H1 (cell line): Measurements from ENCODE around the gene FXR2. TPM values are rescaled to one million over a fixed set of nuclear protein-coding genes. Genes with fewer than 3 reads are reported as not detected.
A peak's percentile ranks its signal among the peaks of the same experiment; 100 is the strongest.

Experiments
- CTCF ChIA-PET: fragments of 300-600 bp; sonication (Branson Sonifier 250); formaldehyde crosslinking; loops from one replicate; lab custom pipeline; 2021; ENCODE audit not compliant: partially characterized antibody; lab: Charles Lee
- POLR2A ChIA-PET: fragments of 300-600 bp; sonication (Branson Sonifier 250); formaldehyde crosslinking; loops from one replicate; lab custom pipeline; 2021; ENCODE audit warnings: inconsistent platforms; ENCODE audit not compliant: partially characterized antibody; lab: Charles Lee
- DNase-seq, 2 experiments: peaks; one replicate each; pipeline versions ENCODE4 v3.0.0 to v3.0.0-alpha.2; 2010 to 2022; ENCODE audit warnings: low spot score in 2 of 2, low read depth in 1 of 2, mixed read lengths in 1 of 2
- FAIRE-seq: peaks from 2 replicates; lab custom pipeline; 2011; peaks lifted over from hg19 to GRCh38; lab: Jason Lieb, UNC
- H2AFZ ChIP-seq: 2 replicates; pipeline ENCODE4 v1.8.1; 2012; ENCODE audit warnings: low read length, inconsistent platforms
- H2AK5ac ChIP-seq: 2 replicates; pipeline ENCODE4 v1.6.1; 2013; ENCODE audit warnings: low read depth, low read length
- H2BK120ac ChIP-seq: replicated peaks from 2 replicates; pipeline ENCODE3; 2013; ENCODE audit warnings: low read depth, low read length, inconsistent platforms
- H2BK12ac ChIP-seq: 2 replicates; pipeline ENCODE4 v1.6.1; 2013; ENCODE audit warnings: low read depth, low read length
- H2BK15ac ChIP-seq: 2 replicates; pipeline ENCODE4 v1.6.1; 2013; ENCODE audit warnings: low read length
- H2BK20ac ChIP-seq: 2 replicates; pipeline ENCODE4 v1.6.1; 2013; ENCODE audit warnings: low read length
- H2BK5ac ChIP-seq: 2 replicates; pipeline ENCODE4 v1.6.1; 2013; ENCODE audit warnings: low read depth, low read length
- H3K14ac ChIP-seq: 2 replicates; pipeline ENCODE4 v1.6.1; 2013; ENCODE audit warnings: inconsistent platforms; ENCODE audit not compliant: insufficient read length
- H3K18ac ChIP-seq: 2 replicates; pipeline ENCODE4 v1.6.1; 2013; ENCODE audit warnings: low read length; ENCODE audit errors: extremely low read depth
- H3K23ac ChIP-seq: 2 replicates; pipeline ENCODE4 v1.6.1; 2013; ENCODE audit warnings: inconsistent platforms; ENCODE audit not compliant: insufficient read length
- H3K23me2 ChIP-seq: 2 replicates; pipeline ENCODE4 v1.6.1; 2013; ENCODE audit warnings: low read depth, low read length
- H3K27ac ChIP-seq: 2 replicates; pipeline ENCODE4 v1.6.1; 2011; ENCODE audit warnings: low read depth, low read length, inconsistent platforms
- H3K27me3 ChIP-seq, 4 experiments: replicated peaks in 1 of 4; 1 replicate in 1 of 4; 2 replicates in 3 of 4; pipeline versions ENCODE4 v1.6.1 to v1.8.1; 2011 to 2013; ENCODE audit warnings: low read length in 3 of 4, mild to moderate bottlenecking in 3 of 4, inconsistent platforms in 2 of 4, mixed read lengths in 2 of 4, moderate library complexity in 1 of 4; ENCODE audit not compliant: control insufficient read depth in 3 of 4, insufficient read depth in 3 of 4; ENCODE audit errors: extremely low read depth in 1 of 4
- H3K36me3 ChIP-seq, 4 experiments: 2 replicates each; pipeline versions ENCODE4 v1.6.1 to v1.8.1; 2011 to 2013; ENCODE audit warnings: mild to moderate bottlenecking in 4 of 4, low read length in 3 of 4, moderate library complexity in 2 of 4, control low read depth in 1 of 4, inconsistent platforms in 1 of 4; ENCODE audit not compliant: insufficient read depth in 4 of 4, control insufficient read depth in 2 of 4
- H3K4ac ChIP-seq: replicated peaks from 2 replicates; pipeline ENCODE3; 2013; ENCODE audit warnings: low read length, low read depth, mixed read lengths, inconsistent platforms; ENCODE audit not compliant: insufficient read length
- H3K4me1 ChIP-seq, 4 experiments: replicated peaks in 1 of 4; 1 replicate in 1 of 4; 2 replicates in 3 of 4; pipeline versions ENCODE4 v1.6.1 to v1.8.1; 2011 to 2013; ENCODE audit warnings: low read length in 3 of 4, inconsistent platforms in 2 of 4, mixed read lengths in 1 of 4; ENCODE audit not compliant: insufficient read depth in 4 of 4, control insufficient read depth in 3 of 4
- H3K4me2 ChIP-seq, 2 experiments: 2 replicates each; pipeline versions ENCODE4 v1.6.1 to v1.8.1; 2011 to 2013; ENCODE audit warnings: low read depth in 2 of 2, low read length in 2 of 2, control low read depth in 1 of 2, inconsistent platforms in 1 of 2, mild to moderate bottlenecking in 1 of 2; ENCODE audit not compliant: insufficient read depth in 1 of 2
- H3K4me3 ChIP-seq, 4 experiments: fragments of 200-600, 300-600 bp in 1 of 4; sonication (generic), shearing (Covaris generic), sonication (Bioruptor Twin) in 1 of 4; 2 replicates each; pipeline versions ENCODE4 v1.5.1 to v1.8.1; 2011 to 2016; ENCODE audit warnings: low read length in 4 of 4, low read depth in 3 of 4, control low read depth in 2 of 4, inconsistent platforms in 2 of 4, mild to moderate bottlenecking in 2 of 4, mixed read lengths in 1 of 4, moderate library complexity in 1 of 4; ENCODE audit not compliant: insufficient read depth in 2 of 4; ENCODE audit errors: extremely low read depth in 1 of 4
- H3K56ac ChIP-seq: replicated peaks from 2 replicates; pipeline ENCODE3; 2013; ENCODE audit warnings: low read depth, mild to moderate bottlenecking, mixed read lengths, low read length, inconsistent platforms; ENCODE audit not compliant: insufficient read length
- H3K79me1 ChIP-seq: 2 replicates; pipeline ENCODE4 v1.6.1; 2013; ENCODE audit warnings: low read depth, low read length, control low read depth
- H3K79me2 ChIP-seq, 2 experiments: 2 replicates each; pipeline versions ENCODE4 v1.6.1 to v1.8.1; 2012 to 2013; ENCODE audit warnings: low read length in 2 of 2, mild to moderate bottlenecking in 2 of 2, inconsistent platforms in 1 of 2; ENCODE audit not compliant: insufficient read depth in 2 of 2, control insufficient read depth in 1 of 2
- H3K9ac ChIP-seq, 4 experiments: replicated peaks in 1 of 4; 1 replicate in 1 of 4; 2 replicates in 3 of 4; pipeline versions ENCODE4 v1.6.1 to v1.8.1; 2011 to 2013; ENCODE audit warnings: low read depth in 3 of 4, low read length in 3 of 4, control low read depth in 2 of 4, mild to moderate bottlenecking in 2 of 4, moderate library complexity in 2 of 4, inconsistent platforms in 1 of 4; ENCODE audit errors: extremely low read depth in 1 of 4
- H3K9me3 ChIP-seq, 2 experiments: 2 replicates each; pipeline versions ENCODE4 v1.6.1 to v1.8.1; 2012 to 2013; ENCODE audit warnings: mild to moderate bottlenecking in 2 of 2, moderate library complexity in 2 of 2, control low read depth in 1 of 2, inconsistent platforms in 1 of 2, low read depth in 1 of 2, low read length in 1 of 2, mixed read lengths in 1 of 2; ENCODE audit not compliant: insufficient read depth in 2 of 2
- H4K20me1 ChIP-seq, 2 experiments: replicated peaks in 1 of 2; 2 replicates each; pipeline versions ENCODE3 to v1.8.1; 2011 to 2013; ENCODE audit warnings: inconsistent platforms in 2 of 2, low read length in 2 of 2, mild to moderate bottlenecking in 1 of 2; ENCODE audit not compliant: insufficient read depth in 2 of 2, control insufficient read depth in 1 of 2
- H4K5ac ChIP-seq: 2 replicates; pipeline ENCODE4 v1.6.1; 2013; ENCODE audit warnings: low read length, low read depth, mixed read lengths, inconsistent platforms; ENCODE audit not compliant: insufficient read length
- H4K8ac ChIP-seq: 2 replicates; pipeline ENCODE4 v1.8.0; 2013; ENCODE audit warnings: mild to moderate bottlenecking, moderate library complexity, low read length, inconsistent platforms; ENCODE audit not compliant: insufficient read depth; ENCODE audit errors: extremely low read depth
- H4K91ac ChIP-seq: replicated peaks from 2 replicates; pipeline ENCODE3; 2013; ENCODE audit warnings: low read length, mixed read lengths, inconsistent platforms; ENCODE audit not compliant: insufficient read length
- BACH1 ChIP-seq: IDR thresholded peaks from 2 replicates; pipeline ENCODE4 v1.6.1; 2012; ENCODE audit warnings: low read length, improper control_type of control experiment
- GTF2F1 ChIP-seq: IDR thresholded peaks from 2 replicates; pipeline ENCODE4 v1.6.1; 2012; ENCODE audit warnings: low read depth, low read length, improper control_type of control experiment, borderline replicate concordance
- HDAC2 ChIP-seq, 2 experiments: fragments of 300-600 bp in 1 of 2; sonication (generic) in 1 of 2; IDR thresholded peaks; 2 replicates each; pipeline ENCODE4 v1.6.1; 2011 to 2012; ENCODE audit warnings: low read depth in 2 of 2, low read length in 2 of 2, mild to moderate bottlenecking in 2 of 2, moderate library complexity in 2 of 2, borderline replicate concordance in 1 of 2, inconsistent platforms in 1 of 2
- NRF1 ChIP-seq: IDR thresholded peaks from 2 replicates; pipeline ENCODE4 v1.6.1; 2011; ENCODE audit warnings: mild to moderate bottlenecking, low read depth, low read length, improper control_type of control experiment
- POLR2A ChIP-seq, 2 experiments: IDR thresholded peaks; 1 replicate in 1 of 2; 2 replicates in 1 of 2; pipeline ENCODE4 v1.6.1; 2011; ENCODE audit warnings: low read depth in 2 of 2, low read length in 2 of 2, mild to moderate bottlenecking in 2 of 2; ENCODE audit errors: control extremely low read depth in 1 of 2
- POLR2AphosphoS5 ChIP-seq: IDR thresholded peaks from 2 replicates; pipeline ENCODE4 v1.6.1; 2011; ENCODE audit warnings: low read depth, low read length
- POU5F1 ChIP-seq: IDR thresholded peaks from 2 replicates; pipeline ENCODE4 v1.6.1; 2011; ENCODE audit warnings: low read depth, mild to moderate bottlenecking, low read length, moderate library complexity
- RNF2 ChIP-seq: fragments of 200-900, 300-1000 bp; sonication (generic); IDR thresholded peaks from 2 replicates; pipeline ENCODE4 v1.7.1; 2016; ENCODE audit warnings: borderline replicate concordance, low read depth, mild to moderate bottlenecking, antibody characterized with exemption, low read length; ENCODE audit not compliant: poor library complexity, severe bottlenecking; ENCODE audit errors: missing control alignments
- TAF7 ChIP-seq: optimal IDR thresholded peaks from 2 replicates; pipeline ENCODE3; 2011; ENCODE audit warnings: low read depth, mild to moderate bottlenecking, inconsistent platforms, low read length, moderate library complexity, borderline replicate concordance
- WGBS, 2 experiments: shearing (Covaris generic) in 1 of 2; methylation state at CpG; one replicate each; pipeline versions ENCODE4 v1.1.6 to v1.1.7; 2013 to 2015; ENCODE audit warnings: low lambda C conversion rate in 2 of 2, mixed read lengths in 2 of 2, inconsistent platforms in 1 of 2, low coverage in 1 of 2, missing lambda C conversion rate in 1 of 2; ENCODE audit not compliant: insufficient replicate concordance in 2 of 2, insufficient coverage in 1 of 2, insufficient read length in 1 of 2; ENCODE audit errors: extremely low coverage in 1 of 2, missing lambda C conversion rate in 1 of 2; 5-methylcytosine and 5-hydroxymethylcytosine counted together
- polyA plus RNA-seq, 7 experiments: library from polyadenylated mRNA; depleted of rRNA in 3 of 7; stranded (reverse) in 5 of 7; unstranded in 2 of 7; fragments of >200 nt in 5 of 7; fragments of 200-250 nt in 2 of 7; gene quantifications; 1 replicate in 5 of 7; 2 replicates in 1 of 7; 4 replicates in 1 of 7; pipeline versions ENCODE4 v1.2.1 to v1.2.3, GENCODE V29; 2011 to 2013; ENCODE audit warnings: missing spikeins in 2 of 7, mixed read lengths in 2 of 7
- total RNA-seq: library from RNA; stranded (reverse); fragmentation: NEBNext Ultra II Directional; extraction: Animal tissue kit (Norgen Biotek cat#: 25700); gene quantifications from 2 replicates; pipeline ENCODE4 v1.2.1, GENCODE V29; 2021
- TF ChIP-seq, protein P1 (sequence below): IDR thresholded peaks from 2 replicates; pipeline ENCODE4 v1.6.1; 2011; ENCODE audit warnings: low read depth, mild to moderate bottlenecking, low read length; ENCODE audit not compliant: insufficient read depth

FXR2 gene
- total and polyA plus RNA-seq, 2 of the 8 experiments (the other 6 are each of a cell fraction or from before 2014, with no cell fraction given): 26.2 to 44.0 TPM

DNA sequence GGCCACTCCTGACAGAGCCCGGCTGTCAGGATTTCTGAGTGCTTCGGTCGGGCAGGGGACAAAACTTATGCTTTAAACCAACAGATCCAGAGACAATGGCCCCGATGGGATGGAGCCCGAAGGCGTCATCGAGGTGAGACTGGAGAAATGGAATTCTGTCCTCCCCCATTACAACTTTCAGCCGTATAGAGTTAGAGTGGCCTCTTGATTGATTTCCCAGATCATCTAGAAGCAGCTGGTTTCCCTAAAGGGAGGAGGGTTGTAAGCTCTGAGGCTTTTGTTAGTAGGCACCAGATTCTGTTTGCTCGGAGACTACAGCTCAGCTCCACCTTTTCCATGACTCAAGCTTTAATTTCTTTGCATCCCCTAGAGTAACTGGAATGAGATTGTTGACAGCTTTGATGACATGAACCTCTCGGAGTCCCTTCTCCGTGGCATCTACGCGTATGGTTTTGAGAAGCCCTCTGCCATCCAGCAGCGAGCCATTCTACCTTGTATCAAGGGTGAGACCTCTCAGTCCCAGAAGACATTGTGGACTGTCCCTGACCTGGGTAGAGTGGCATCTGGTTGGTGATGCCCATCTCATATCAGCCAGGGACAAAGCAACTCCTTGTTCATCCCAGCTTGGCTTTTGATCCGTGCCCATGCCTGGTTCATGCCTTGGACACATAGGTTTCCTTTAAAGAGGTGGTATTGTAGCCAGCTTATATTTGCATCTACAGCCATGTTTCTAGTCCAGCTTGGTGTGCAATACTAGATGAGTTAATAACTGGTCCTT is 40.3 kb downstream of the FXR2 start:
- DNase-seq (no peak), FAIRE-seq (no peak)
- Histone ChIP-seq H3K27me3 (no peaks in the 10 kb centered on the region), H2BK12ac (no peak overlapping the region), H3K23ac (no peak overlapping the region), H2AK5ac (no peak overlapping the region), H2AFZ (no peak overlapping the region), H3K18ac (no peak overlapping the region), H4K8ac (no peak overlapping the region), H2BK15ac (no peak overlapping the region), H3K4me3 (peak overlapping the region; percentile 97 to 99 (median 98)), H3K23me2 (peaks cover 4% of the 10 kb centered on the region), H4K91ac (no peak overlapping the region), H3K79me2 (peaks cover 23 to 39% of the 10 kb centered on the region in 2 experiments), H3K9me3 (no peaks in the 10 kb centered on the region), H3K4ac (no peak overlapping the region), H2BK120ac (no peak overlapping the region), H3K36me3 (peaks cover 48 to 78% (median 67%) of the 10 kb centered on the region in 4 experiments), H3K9ac (peak overlapping the region; percentile 62 to 100 (median 76)), H3K4me1 (peaks cover 4 to 10% (median 7%) of the 10 kb centered on the region in 4 experiments), H4K5ac (no peak overlapping the region), H2BK20ac (no peak overlapping the region), H3K4me2 (peak overlapping the region; percentile 71 to 97), H3K79me1 (peaks cover 6% of the 10 kb centered on the region), H4K20me1 (peaks cover 27 to 34% of the 10 kb centered on the region in 2 experiments), H3K56ac (no peak overlapping the region), H3K27ac (peak overlapping the region; percentile 99; the same call in 1 of the 2 replicates), H2BK5ac (0 out of 2 replicates have a peak overlapping the region, but pooled peaks have one; percentile 8), H3K14ac (no peak overlapping the region)
- no peak for TF ChIP-seq TAF7
- no peak for TF ChIP-seq NRF1
- TF ChIP-seq, protein P1, sequence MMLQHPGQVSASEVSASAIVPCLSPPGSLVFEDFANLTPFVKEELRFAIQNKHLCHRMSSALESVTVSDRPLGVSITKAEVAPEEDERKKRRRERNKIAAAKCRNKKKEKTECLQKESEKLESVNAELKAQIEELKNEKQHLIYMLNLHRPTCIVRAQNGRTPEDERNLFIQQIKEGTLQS: no peak
- peak; percentile 66 for TF ChIP-seq POLR2AphosphoS5
- 0 out of 4 replicates have a peak, but pooled peaks of 1 of the 2 experiments have one; percentile 14 for TF ChIP-seq HDAC2 (IDR thresholded peaks at IDR 0.05; ENCODE audit: borderline replicate concordance in 1 of 2, low read depth in 2 of 2, low read length in 2 of 2)
- peak; percentile 5 to 69 for TF ChIP-seq POLR2A (IDR thresholded peaks at IDR 0.05; ENCODE audit: control extremely low read depth in 1 of 2, low read depth in 2 of 2, low read length in 2 of 2)
- TF ChIP-seq RNF2: no peak
- TF ChIP-seq POU5F1: no peak
- no peak for TF ChIP-seq BACH1
- no peak for TF ChIP-seq GTF2F1
- ChIA-PET CTCF (interaction anchor here (1.0 to 3.6 kb wide), 6 partner anchors 9 to 60 kb away, joined by 3 to 24 read pairs (median 6); partner anchors contain the start of genes MPDU1 and SOX15), POLR2A (interaction anchor here (0.7 to 37.5 kb wide), 45 partner anchors 8 to 367 kb away, joined by 3 to 1144 read pairs (median 4); partner anchors contain the start of genes ACAP1, ATP1B2, CD68 and CHRNB1)
- 63% methylated on average over 15 of the region's 15 CpGs; no CpG with 5 or more reads in 1 of the 2 experiments for WGBS, 2 experiments
